ENCODE measurements around the gene DAB2IP.

The DAB2IP gene

DNA sequence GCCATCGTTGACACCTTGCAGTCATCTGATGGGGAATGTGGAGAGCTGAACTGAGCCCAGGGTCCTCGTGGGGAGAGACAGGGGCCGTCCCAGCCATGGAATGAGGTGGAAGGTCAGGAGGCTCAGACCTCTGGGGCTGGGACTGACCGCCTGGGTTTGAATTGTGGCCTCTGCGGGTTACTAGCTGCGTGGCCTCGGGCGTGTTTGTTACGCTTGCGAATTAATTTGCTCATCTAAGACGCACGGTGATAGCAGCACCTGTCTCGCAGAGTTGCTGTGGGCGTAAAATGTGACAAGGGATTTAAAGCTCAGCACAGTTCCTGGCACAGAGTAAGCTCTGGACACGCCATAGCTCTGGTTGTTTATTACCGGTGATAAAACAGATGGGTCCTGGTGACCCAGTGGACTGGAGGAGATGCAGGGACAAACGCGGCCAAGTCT is 19.4 kb upstream of the DAB2IP start:
- Histone ChIP-seq H3K36me3 (ENCODE audit: control insufficient read depth, insufficient read depth, low read length) (no peaks in the 10 kb centered on the region), H3K9ac (ENCODE audit: low read length) (no peak overlapping the region), H3K4me1 (ENCODE audit: control insufficient read depth, insufficient read depth, low read length) (peaks cover 35% of the 10 kb centered on the region), H3K4me3 (ENCODE audit: low read length) (no peak overlapping the region), H3K27me3 (ENCODE audit: control insufficient read depth, insufficient read depth, low read length) (no peaks in the 10 kb centered on the region), H3K27ac (ENCODE audit: low read depth, low read length) (no peak overlapping the region)

DNA sequence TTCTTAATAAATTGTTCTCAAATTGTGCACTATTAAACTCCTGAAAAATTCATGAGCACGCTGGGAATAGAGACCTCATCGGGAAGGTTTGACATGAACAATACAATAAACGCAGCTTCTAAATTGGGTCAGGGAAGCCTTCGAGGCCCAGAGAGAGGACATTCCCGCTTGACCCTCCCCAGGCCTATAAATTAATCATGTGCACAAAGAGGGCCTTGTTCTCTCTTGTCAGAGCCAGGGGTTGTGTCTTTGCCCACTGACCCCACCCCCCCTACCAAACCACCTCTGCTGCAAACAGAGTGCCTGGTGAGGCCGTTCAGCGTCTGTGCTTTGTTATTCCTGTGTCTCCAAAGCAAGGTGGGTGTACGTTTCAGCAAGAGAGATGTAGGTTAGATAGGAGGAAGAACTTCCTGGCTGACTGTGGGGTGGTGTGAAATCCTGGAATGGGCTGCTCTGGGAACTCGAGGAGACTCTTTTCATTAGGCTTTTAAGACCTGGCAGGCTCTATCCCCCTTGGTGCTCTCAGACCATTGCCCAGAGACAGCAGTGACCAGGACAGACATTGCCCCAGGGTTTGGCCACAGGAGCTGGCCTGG is 18.2 kb upstream of the DAB2IP start:
- H3K9ac ChIP-seq (ENCODE audit: low read length), result no peak overlapping the region
- H3K4me1 ChIP-seq (ENCODE audit: control insufficient read depth, insufficient read depth, low read length), result peaks cover 44% of the 10 kb centered on the region
- H3K36me3 ChIP-seq (ENCODE audit: control insufficient read depth, insufficient read depth, low read length), result no peaks in the 10 kb centered on the region
- H3K4me3 ChIP-seq (ENCODE audit: low read length), result no peak overlapping the region
- no peak overlapping the region for H3K27ac ChIP-seq (ENCODE audit: low read depth, low read length)
- H3K27me3 ChIP-seq (ENCODE audit: control insufficient read depth, insufficient read depth, low read length), result no peaks in the 10 kb centered on the region

DNA sequence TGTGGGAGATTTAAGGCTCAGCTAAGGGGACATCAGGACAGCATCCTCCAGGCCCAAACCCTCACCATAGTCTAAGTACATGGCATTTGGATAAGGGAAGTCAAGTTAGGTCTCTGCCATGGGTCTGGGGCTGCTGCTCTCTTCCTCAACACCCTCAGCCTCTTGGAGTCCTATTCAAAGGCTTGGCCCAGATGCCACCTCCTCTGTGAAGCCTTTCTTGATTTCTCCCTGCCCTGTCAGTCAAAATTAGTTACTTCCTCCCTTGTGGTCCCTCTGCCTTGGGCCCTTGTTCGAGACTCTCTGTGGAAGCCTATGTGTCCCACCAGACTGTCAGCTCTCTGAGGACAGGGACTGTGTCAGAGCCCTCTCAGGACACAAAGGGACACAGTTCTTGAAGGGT is 17.7 kb upstream of the DAB2IP start:
- H3K4me1 ChIP-seq (ENCODE audit: control insufficient read depth, insufficient read depth, low read length), result peaks cover 44% of the 10 kb centered on the region
- H3K27me3 ChIP-seq (ENCODE audit: control insufficient read depth, insufficient read depth, low read length), result no peaks in the 10 kb centered on the region
- no peak overlapping the region for H3K9ac ChIP-seq (ENCODE audit: low read length)
- no peaks in the 10 kb centered on the region for H3K36me3 ChIP-seq (ENCODE audit: control insufficient read depth, insufficient read depth, low read length)
- H3K4me3 ChIP-seq (ENCODE audit: low read length), result no peak overlapping the region
- H3K27ac ChIP-seq (ENCODE audit: low read depth, low read length), result no peak overlapping the region

DNA sequence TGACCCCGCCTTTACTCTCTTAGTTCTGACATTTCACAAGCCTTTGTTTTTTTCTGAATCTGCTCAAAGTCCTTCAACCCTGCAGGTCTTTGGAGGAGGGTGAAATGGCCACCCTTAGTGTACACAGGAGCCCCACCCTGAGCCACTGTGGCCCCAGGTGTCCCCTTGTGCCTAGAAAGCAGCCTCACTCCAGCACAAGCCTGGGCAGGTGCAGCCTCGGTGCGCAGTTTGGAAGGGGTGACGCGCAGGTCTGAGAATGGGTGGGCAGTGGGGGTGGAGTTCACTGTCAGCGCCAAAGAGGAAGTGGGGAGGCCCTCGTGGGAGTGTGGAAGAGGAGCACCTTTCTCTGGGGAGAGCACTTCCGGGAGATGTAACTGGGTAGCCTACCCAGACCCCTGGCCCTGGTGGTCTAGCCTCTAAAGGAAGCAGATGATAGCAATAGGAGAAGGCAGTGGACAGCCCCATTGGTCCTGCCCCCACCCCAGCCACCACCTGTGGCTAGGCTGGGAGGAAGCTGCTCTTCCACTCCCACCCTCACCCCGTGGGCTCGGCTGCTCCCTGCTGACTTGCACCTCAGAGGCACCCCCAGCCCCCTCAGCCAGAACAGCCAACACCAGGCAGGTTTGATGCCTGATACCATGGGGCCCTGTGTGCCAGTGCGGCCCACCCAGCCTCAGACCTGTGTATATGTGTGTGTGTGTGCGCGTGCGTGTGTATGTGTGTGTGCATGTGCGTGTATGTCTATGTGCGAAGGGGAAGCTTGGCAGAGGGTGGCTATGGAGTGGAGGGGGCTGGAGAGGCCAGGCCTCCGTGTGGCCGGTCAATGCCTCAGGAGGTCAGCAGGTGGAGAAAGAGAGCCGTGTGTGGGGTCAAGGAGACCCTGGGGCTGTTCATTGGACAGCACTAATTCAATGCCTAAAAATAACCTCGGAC is 16.8 kb upstream of the DAB2IP start:
- Histone ChIP-seq H3K4me1 (ENCODE audit: control insufficient read depth, insufficient read depth, low read length) (peaks cover 41% of the 10 kb centered on the region), H3K36me3 (ENCODE audit: control insufficient read depth, insufficient read depth, low read length) (no peaks in the 10 kb centered on the region), H3K27me3 (ENCODE audit: control insufficient read depth, insufficient read depth, low read length) (no peaks in the 10 kb centered on the region), H3K4me3 (ENCODE audit: low read length) (no peak overlapping the region), H3K27ac (ENCODE audit: low read depth, low read length) (peak overlapping the region; percentile 53), H3K9ac (ENCODE audit: low read length) (no peak overlapping the region)

DNA sequence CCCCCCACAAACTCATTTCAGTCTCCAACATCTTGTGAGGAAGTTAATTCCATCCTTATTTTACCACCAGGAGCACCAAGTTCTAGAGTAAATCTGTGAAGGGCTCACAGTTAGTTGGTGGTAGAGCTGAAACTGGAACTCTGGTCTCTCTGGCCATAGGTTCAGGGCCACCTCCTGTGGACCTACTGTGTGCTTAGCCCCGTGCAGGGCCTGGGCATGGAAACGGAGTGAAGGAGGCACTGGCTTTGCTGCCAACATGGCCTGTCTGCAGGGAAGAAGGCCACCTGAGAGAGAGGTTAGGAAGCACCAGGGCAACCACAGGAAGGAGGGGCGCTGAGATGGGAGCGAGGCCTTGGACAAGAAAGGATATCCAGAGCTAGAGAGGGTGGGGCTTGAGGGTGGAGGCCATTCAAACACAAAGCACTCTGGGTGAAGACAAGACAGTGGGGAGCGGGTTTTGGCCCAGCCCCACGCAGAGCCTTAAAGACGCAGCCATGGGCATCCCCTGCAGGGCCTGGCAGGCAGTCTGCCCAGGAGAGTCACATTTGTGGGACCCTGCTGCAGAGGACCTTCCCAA is 16.0 kb upstream of the DAB2IP start:
- H3K9ac ChIP-seq (ENCODE audit: low read length), result no peak overlapping the region
- H3K36me3 ChIP-seq (ENCODE audit: control insufficient read depth, insufficient read depth, low read length), result no peaks in the 10 kb centered on the region
- no peak overlapping the region for H3K4me3 ChIP-seq (ENCODE audit: low read length)
- peaks cover 41% of the 10 kb centered on the region for H3K4me1 ChIP-seq (ENCODE audit: control insufficient read depth, insufficient read depth, low read length)
- H3K27me3 ChIP-seq (ENCODE audit: control insufficient read depth, insufficient read depth, low read length), result no peaks in the 10 kb centered on the region
- peak overlapping the region; percentile 53 for H3K27ac ChIP-seq (ENCODE audit: low read depth, low read length)

DNA sequence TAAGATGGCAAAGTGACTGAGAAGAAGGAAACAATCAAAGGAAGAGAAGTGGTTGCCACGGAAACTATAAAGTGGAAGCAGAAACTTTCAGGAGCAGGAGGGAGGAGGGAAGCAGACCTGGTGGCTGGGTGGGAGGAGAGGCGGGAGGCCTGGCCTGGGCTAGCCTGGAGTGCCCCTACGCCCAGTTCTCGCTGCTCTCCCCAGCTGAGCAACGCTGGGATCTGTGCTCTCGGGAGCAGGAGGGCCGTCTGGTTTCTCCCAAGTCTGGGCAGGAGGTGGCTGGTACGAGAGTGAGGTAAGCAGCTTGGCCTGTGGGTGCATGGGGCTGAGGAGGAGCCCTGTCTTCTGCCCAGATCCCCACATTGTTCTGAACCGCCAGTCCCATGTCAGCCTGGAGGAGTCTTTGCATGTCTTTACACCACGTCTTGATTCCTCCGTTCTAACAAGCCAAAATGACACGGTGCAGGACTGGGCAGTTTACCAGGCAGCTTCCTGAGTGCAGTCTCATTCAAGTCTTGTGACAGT is 15.0 kb upstream of the DAB2IP start:
- Histone ChIP-seq H3K36me3 (ENCODE audit: control insufficient read depth, insufficient read depth, low read length) (no peaks in the 10 kb centered on the region), H3K4me1 (ENCODE audit: control insufficient read depth, insufficient read depth, low read length) (peaks cover 41% of the 10 kb centered on the region), H3K9ac (ENCODE audit: low read length) (no peak overlapping the region), H3K4me3 (ENCODE audit: low read length) (no peak overlapping the region), H3K27me3 (ENCODE audit: control insufficient read depth, insufficient read depth, low read length) (no peaks in the 10 kb centered on the region), H3K27ac (ENCODE audit: low read depth, low read length) (peak overlapping the region; percentile 53)

DNA sequence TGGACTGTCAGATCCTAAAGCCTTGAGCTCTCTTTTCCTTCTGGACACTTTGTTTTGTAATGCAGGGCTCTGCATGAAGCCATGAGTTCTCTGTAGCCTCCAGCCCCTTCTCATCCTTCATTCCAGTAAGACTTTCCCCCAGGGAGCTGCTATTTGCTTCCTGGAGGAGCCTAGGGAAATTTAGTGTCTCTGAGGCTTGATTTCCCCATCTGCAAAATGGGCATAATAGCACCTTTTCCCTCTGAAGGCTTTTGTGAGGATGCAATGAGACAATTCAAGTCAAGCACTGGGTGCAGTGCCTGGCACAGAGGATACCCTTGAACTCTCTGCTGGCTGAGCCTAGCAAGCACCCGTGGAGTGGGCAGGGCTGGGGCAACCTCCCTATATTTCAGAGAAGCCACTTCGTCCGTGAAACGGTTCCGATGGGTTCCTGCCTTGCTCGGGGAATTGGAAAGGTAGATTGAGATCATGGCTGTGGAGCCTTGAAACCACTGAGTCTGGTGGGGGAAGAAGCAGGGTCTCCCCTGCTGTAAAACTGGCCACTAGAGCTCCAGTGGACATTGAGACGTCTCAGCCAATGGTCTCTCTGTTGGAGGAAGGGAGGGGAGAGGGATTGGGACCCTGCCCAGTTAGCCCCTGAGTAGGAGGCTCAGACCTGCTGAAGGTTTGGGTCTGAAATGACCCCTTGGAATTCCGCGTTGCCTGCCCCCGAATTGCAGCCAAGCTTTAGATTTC is 14.3 kb upstream of the DAB2IP start:
- H3K27ac ChIP-seq (ENCODE audit: low read depth, low read length), result peak overlapping the region; percentile 53
- H3K4me1 ChIP-seq (ENCODE audit: control insufficient read depth, insufficient read depth, low read length), result peaks cover 36% of the 10 kb centered on the region
- H3K9ac ChIP-seq (ENCODE audit: low read length), result no peak overlapping the region
- no peak overlapping the region for H3K4me3 ChIP-seq (ENCODE audit: low read length)
- no peaks in the 10 kb centered on the region for H3K36me3 ChIP-seq (ENCODE audit: control insufficient read depth, insufficient read depth, low read length)
- H3K27me3 ChIP-seq (ENCODE audit: control insufficient read depth, insufficient read depth, low read length), result no peaks in the 10 kb centered on the region

DNA sequence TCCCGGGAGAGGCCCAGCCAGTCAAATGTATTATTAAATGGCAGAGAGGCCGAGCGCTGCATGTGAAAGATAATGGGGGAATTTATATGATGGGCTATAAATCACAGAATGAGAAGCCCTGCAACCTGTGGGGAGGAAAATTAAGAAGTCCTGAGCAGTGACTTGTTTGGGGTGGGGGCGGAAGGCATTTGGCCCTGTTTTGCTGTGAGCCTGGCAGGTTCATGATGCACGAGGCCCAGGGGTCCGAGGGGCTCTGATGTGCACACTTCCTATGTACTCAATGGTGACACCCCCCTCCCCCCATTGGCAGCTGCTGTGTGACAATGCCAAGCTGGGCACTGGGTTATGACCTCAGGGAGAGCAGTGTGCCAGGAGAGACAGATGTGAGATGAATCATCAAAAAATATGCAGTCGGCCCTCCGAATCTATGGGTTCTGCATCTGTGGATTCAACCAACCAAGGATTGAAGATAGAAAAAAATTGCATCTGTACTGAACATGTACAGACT is 13.7 kb upstream of the DAB2IP start:
- peak overlapping the region; percentile 19 for H3K27ac ChIP-seq (ENCODE audit: low read depth, low read length)
- H3K36me3 ChIP-seq (ENCODE audit: control insufficient read depth, insufficient read depth, low read length), result no peaks in the 10 kb centered on the region
- H3K27me3 ChIP-seq (ENCODE audit: control insufficient read depth, insufficient read depth, low read length), result no peaks in the 10 kb centered on the region
- peaks cover 31% of the 10 kb centered on the region for H3K4me1 ChIP-seq (ENCODE audit: control insufficient read depth, insufficient read depth, low read length)
- no peak overlapping the region for H3K9ac ChIP-seq (ENCODE audit: low read length)
- no peak overlapping the region for H3K4me3 ChIP-seq (ENCODE audit: low read length)

DNA sequence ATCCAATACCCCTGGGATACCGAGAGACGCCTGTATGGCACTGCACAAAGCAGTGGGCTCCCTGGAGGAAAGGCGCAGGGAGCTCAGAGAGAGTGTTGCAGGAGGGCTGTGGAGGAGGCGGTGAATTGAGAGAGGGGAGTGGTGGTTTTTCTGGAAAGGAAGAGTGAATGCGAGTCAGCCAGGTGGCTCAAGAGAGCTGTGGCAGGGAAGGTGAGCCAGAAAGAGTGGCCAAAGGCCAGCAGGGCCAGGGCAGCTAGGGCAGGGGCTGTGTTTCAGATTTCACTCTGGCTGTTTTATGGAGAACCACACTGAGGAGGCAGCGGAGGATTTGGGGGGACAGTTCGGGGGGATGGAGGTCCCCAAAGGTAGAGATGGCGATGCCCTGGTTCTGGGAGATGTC is 13.0 kb upstream of the DAB2IP start:
- Histone ChIP-seq H3K27ac (ENCODE audit: low read depth, low read length) (no peak overlapping the region), H3K36me3 (ENCODE audit: control insufficient read depth, insufficient read depth, low read length) (no peaks in the 10 kb centered on the region), H3K4me1 (ENCODE audit: control insufficient read depth, insufficient read depth, low read length) (peaks cover 31% of the 10 kb centered on the region), H3K9ac (ENCODE audit: low read length) (no peak overlapping the region), H3K27me3 (ENCODE audit: control insufficient read depth, insufficient read depth, low read length) (no peaks in the 10 kb centered on the region), H3K4me3 (ENCODE audit: low read length) (no peak overlapping the region)

DNA sequence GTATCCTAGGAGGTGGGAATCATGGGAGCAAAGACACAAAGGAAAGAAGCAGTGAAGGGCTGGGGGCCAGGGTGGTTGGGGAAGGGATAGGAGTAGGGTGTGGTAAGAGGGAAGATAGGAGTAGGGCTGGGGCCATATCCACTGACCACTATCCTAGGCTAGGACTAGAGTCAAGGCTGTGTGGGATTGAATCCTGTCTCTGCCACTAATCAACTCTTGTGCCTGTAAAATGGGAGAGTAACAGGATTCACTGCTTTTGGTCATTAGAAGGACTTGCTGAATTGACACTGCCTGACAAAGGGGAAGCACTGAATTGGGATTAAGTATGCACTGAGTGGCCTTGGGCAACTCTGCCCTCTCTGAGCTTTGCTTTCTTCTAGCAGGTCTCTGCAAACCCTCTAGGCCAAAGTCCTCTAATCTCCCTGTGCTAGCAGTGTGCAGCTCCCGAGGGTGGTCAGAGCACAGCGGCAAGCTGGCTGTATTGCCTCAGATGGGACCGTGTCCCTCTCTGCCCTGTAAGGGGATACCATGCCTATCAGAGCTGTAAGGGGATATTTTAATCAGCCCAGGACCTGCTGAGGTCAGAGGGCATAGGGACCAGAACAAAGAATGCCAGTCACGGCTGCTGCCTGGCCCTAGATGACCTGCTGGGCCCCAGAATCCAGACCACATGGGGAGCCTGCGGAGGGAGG is 12.4 kb upstream of the DAB2IP start:
- Histone ChIP-seq H3K4me1 (ENCODE audit: control insufficient read depth, insufficient read depth, low read length) (peaks cover 31% of the 10 kb centered on the region), H3K27ac (ENCODE audit: low read depth, low read length) (no peak overlapping the region), H3K36me3 (ENCODE audit: control insufficient read depth, insufficient read depth, low read length) (no peaks in the 10 kb centered on the region), H3K27me3 (ENCODE audit: control insufficient read depth, insufficient read depth, low read length) (no peaks in the 10 kb centered on the region), H3K4me3 (ENCODE audit: low read length) (no peak overlapping the region), H3K9ac (ENCODE audit: low read length) (no peak overlapping the region)

DNA sequence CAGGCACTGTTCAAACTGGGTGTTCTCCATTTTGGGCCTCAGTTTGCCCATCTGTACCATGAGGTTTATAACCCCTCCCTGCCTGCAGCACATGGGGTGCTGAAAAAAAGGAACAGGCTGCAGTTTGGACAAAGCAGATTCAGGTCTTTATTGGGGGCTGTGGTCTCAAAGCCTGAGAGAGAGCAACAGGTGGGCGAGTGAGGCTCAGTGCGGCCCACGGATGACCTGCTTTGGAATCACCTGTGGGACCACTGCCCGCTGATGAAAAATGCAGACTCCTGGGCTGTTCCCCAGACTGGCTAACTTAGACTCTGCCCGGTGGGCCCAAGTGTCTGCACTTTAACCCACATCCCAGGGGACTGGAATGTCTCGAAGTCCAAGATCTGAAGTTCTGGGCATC is 11.8 kb upstream of the DAB2IP start:
- no peaks in the 10 kb centered on the region for H3K27me3 ChIP-seq (ENCODE audit: control insufficient read depth, insufficient read depth, low read length)
- H3K36me3 ChIP-seq (ENCODE audit: control insufficient read depth, insufficient read depth, low read length), result no peaks in the 10 kb centered on the region
- H3K9ac ChIP-seq (ENCODE audit: low read length), result no peak overlapping the region
- H3K4me3 ChIP-seq (ENCODE audit: low read length), result no peak overlapping the region
- H3K27ac ChIP-seq (ENCODE audit: low read depth, low read length), result no peak overlapping the region
- H3K4me1 ChIP-seq (ENCODE audit: control insufficient read depth, insufficient read depth, low read length), result peaks cover 30% of the 10 kb centered on the region
